Measurements from ENCODE around the gene ZNF547.
A peak's percentile ranks its signal among the peaks of the same experiment; 100 is the strongest.
"Not testable (repeated sequence)": the region's sequence is repeated elsewhere in the genome, so short reads cannot be mapped to it uniquely, and the experiment has no call there.

Gene ZNF547

GRCh38 chr19:57374179-57374578 lies 10.8 kb downstream of the ZNF547 start:
- DNase-seq (ENCODE audit: low spot score) (no peak), FAIRE-seq (no peak)

GRCh38 chr19:57374647-57375046 lies 11.3 kb downstream of the ZNF547 start:
- DNase-seq (ENCODE audit: low spot score); FAIRE-seq: not testable (repeated sequence)

DNA sequence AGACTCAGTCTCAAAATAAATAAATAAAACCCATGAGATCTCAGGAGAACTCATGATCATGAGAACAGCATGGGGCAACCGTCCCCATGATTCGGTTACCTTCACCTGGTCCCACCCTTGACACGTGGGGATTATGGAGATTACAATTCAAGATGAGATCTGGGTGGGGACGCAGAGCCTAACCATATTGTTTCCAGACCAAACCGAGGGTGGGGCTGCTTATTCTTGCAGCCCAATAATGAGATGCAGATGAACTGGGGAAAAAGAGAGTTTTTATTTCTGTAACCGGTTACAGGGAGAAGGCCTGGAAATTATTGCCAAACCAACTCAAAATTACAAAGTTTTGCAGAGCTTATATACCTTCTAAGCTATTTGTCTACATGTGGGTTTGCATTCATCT lies 12.8 kb downstream of the ZNF547 start:
- no peak for FAIRE-seq
- no peak for DNase-seq (ENCODE audit: low spot score)

DNA sequence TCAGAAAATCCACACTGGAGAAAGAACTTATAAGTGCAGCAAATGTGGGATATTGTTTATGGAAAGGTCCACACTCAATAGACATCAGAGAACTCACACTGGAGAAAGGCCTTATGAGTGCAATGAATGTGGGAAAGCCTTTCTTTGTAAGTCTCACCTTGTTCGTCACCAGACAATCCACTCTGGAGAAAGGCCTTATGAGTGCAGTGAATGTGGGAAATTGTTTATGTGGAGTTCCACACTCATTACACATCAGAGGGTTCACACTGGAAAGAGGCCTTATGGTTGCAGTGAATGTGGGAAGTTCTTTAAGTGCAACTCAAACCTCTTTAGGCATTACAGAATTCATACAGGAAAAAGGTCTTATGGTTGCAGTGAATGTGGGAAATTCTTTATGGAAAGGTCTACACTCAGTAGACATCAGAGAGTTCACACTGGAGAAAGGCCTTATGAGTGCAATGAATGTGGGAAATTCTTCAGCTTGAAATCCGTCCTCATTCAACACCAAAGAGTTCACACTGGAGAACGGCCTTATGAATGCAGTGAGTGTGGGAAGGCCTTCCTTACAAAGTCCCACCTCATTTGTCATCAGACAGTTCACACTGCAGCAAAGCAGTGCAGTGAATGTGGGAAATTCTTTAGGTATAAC lies 14.3 kb downstream of the ZNF547 start:
- DNase-seq (ENCODE audit: low spot score) (no peak), FAIRE-seq (no peak)

GRCh38 chr19:57380923-57381322 lies 17.6 kb downstream of the ZNF547 start:
- FAIRE-seq: no peak
- DNase-seq (ENCODE audit: low spot score): no peak

GRCh38 chr19:57382806-57383488 lies 19.6 kb downstream of the ZNF547 start:
- DNase-seq (ENCODE audit: low spot score) (no peak), FAIRE-seq (no peak)

- DNase-seq (ENCODE audit: low spot score) (no peak), FAIRE-seq (no peak)
Measured at GRCh38 chr19:57389194-57389729, 25.9 kb downstream of the ZNF547 start.

DNA sequence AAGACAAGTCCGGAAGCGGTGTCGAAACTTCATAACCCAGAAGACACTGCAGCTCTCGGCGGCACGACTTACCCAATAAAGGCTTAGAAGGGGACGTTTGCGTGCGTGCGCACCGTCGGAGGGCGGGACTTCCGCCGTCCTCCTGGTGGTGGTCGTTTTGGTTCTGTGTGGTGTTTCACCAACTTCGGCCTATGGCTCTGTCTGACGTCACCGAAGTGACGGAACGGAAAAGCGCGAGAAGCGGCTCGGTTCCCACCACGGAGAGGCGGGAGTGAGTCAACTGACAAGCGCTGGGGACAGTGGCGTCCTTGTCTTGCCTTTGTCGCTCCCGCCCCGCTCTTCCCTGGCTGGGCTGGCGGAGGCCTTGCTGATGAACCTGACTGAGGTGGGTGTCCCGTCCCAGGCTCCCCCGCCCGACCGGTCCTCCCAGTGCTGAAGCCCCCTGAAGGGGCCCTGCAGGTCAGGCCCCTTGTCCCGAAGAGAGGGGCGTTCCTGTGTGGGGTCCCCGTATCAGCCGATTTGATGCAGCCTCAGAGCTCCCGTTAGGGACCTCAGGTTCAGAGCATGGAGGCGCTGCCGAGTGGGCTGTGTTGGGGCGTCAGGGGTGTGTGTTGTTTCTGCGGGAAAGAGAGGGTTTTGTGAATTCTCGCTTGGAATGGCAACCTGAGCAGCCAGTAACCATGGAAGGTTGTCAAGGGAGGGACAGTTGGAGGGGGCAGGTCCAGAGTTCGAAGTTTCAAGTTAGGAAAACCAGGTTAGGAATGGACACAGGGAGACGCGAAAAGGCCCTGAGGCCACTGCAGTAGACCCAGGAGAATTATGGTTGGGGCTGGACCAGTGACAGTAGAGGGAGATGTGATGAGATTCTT lies 26.6 kb downstream of the ZNF547 start, which contains the start of gene ZNF548:
Gene ZNF548, plus strand, starts transcription at position 125 of the 869 bp plus-strand sequence. Its CDS starts 246 bp downstream, at position 371.
- peak; percentile 81 for FAIRE-seq
- DNase-seq (ENCODE audit: low spot score): peak; percentile 92

DNA sequence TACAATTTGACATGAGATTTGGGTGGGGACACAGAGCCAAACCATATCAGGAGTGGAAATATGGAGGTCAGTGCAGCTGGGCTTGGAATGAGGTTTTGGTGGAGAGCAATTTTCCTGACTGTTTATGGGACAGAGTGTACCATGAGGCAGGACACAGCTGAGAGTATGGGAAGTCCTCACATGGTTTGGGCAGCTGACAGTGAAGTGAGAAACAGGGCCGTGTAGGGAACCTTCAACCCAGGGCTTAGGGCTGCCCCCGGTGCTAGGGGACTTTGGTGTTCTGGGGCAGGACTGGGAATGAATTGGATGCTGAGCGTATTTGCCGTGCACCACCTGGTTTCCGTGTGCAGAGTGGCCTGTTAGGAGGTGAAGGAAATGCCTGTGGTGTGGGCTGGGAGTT lies 32.4 kb downstream of the ZNF547 start:
- no peak for FAIRE-seq

GRCh38 chr19:57398868-57399267 lies 35.5 kb downstream of the ZNF547 start:
- no peak for DNase-seq (ENCODE audit: low spot score)
- FAIRE-seq: no peak

More for the DNA sequence above, 32.4 kb downstream of the ZNF547 start:
- DNase-seq (ENCODE audit: low spot score): no peak

DNA sequence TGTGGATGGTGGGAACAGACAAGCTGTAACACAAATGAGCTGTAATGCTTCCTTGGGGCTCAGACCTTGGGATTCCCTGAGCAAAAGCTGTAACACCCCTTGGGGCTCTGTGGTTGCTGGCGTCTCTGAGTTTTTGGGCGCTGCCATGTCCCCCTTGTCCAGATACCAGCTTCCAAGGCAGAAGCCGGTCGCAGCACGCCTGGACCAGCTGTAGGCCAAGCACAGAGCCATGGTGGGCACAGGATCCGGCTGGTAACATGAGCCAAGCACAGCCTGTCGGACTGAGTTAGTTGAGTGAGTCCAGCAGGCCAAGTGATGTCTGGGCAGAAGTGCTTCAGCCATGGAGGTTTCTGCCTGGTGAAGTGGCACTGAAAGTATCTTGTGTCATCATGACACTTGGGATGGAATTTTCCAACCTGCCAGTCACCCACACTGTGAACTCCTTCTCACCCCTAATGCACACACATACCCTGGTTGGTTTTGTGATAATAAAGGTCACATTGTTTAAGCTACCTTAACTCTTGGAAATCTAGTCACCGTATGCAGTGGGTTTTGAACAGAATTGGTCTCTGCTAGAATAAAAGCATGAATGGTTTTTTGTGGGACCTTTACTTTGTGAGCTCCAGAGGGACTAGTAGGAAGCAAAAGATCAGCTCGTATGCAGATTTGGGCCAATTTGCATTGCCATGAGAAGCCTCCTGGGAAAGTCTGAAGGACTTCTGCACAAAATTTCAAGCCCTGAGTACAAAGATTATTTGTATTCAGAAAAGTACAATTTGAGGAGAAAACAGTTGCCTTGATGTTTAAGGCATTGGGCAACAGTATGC lies 40.6 kb downstream of the ZNF547 start:
- no peak for FAIRE-seq
- DNase-seq (ENCODE audit: low spot score): no peak

GRCh38 chr19:57406516-57407123 lies 43.3 kb downstream of the ZNF547 start:
- peak; percentile 66 for DNase-seq (ENCODE audit: low spot score)
- no peak for FAIRE-seq

DNA sequence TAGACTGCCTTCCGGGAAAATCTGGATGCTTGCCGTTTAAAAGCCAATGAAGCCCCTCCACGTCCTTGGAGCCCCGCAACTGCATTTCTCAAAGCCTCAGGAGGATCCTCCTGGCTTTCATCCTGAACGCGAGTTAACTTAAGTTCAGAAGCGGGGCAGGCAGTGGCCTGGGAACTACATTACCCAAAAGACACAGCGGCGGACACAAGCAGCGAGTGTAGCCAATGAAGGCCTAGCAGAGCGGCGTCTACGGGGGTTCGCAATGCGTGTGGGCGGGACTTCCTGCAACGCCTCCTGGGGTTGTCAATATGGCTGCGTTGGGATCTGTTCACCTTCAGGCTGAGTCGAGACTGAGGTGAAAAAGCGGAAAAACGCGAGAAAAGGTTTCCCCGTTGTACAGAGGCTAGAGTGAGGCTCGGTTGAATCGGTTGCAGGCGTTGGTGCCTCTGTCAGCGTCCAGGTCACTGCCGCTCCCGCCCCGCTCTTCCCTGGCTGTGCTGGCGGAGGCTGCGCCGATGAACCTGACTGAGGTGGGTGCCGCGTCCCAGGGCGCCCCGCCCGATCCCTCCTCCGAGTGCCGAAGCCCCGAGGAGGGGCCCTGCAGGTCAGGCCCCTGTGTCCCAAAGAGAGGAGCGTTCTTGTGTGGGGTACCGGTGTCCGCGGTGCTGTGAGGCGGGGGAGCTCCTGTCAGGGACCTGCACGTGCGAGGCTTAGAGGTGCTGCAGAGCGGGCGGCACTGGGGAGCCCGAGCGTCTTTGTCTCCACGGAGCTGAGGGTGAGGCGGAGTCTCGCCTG lies 47.7 kb downstream of the ZNF547 start, which contains the start of gene ZNF17:
Gene ZNF17, plus strand, starts transcription at position 285 of the 795 bp plus-strand sequence. CDS start 2,455 bp downstream, outside the sequence.
- FAIRE-seq (peak; percentile 77), DNase-seq (ENCODE audit: low spot score) (peak; percentile 94)

- FAIRE-seq: no peak
- DNase-seq (ENCODE audit: low spot score): no peak
Measured at GRCh38 chr19:57419439-57419838, 56.1 kb downstream of the ZNF547 start.

DNA sequence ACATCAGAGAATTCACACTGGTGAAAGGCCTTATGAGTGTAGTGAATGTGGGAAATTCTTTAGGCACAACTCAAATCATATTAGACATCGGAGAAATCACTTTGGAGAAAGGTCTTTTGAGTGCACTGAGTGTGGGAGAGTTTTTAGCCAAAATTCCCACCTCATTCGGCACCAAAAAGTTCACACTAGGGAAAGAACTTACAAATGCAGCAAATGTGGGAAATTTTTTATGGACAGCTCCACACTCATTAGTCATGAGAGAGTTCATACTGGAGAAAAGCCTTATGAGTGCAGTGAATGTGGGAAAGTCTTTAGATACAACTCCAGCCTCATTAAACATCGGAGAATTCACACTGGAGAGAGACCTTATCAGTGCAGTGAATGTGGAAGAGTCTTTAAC lies 57.7 kb downstream of the ZNF547 start:
- DNase-seq (ENCODE audit: low spot score) (no peak), FAIRE-seq (no peak)
